ENCODE data around the gene RTL1.
A peak's percentile ranks its signal among the peaks of the same experiment; 100 is the strongest.

RTL1 gene

GRCh38 chr14:100850841-100851585 is 52.5 kb downstream of the RTL1 start:
- DNase-seq (ENCODE audit: low read depth): peak; percentile 58

GRCh38 chr14:100849115-100849781 is 54.3 kb downstream of the RTL1 start:
- DNase-seq (ENCODE audit: low read depth): peak; percentile 61

- DNase-seq (ENCODE audit: low read depth): no peak
These were observed 57.1 kb downstream of the RTL1 start for GRCh38 chr14:100846309-100846859.

- no peak for DNase-seq (ENCODE audit: low read depth)
These were observed 58.2 kb downstream of the RTL1 start for GRCh38 chr14:100845341-100845740.

GRCh38 chr14:100844846-100845245 is 58.7 kb downstream of the RTL1 start:
- no peak for DNase-seq (ENCODE audit: low read depth)

- no peak for DNase-seq (ENCODE audit: low read depth)
These were observed 59.1 kb downstream of the RTL1 start for GRCh38 chr14:100844421-100844820.

- no peak for DNase-seq (ENCODE audit: low read depth)
These were observed 59.5 kb downstream of the RTL1 start for GRCh38 chr14:100844082-100844408.

GRCh38 chr14:100842799-100843198 is 60.7 kb downstream of the RTL1 start:
- DNase-seq (ENCODE audit: low read depth): peak; percentile 70

GRCh38 chr14:100841761-100842403 is 61.6 kb downstream of the RTL1 start:
- no peak for DNase-seq (ENCODE audit: low read depth)

GRCh38 chr14:100841066-100841760 is 62.3 kb downstream of the RTL1 start:
- no peak for DNase-seq (ENCODE audit: low read depth)

- no peak for DNase-seq (ENCODE audit: low read depth)
These were observed 63.0 kb downstream of the RTL1 start for GRCh38 chr14:100840286-100841065.

- DNase-seq (ENCODE audit: low read depth): no peak
These were observed 63.8 kb downstream of the RTL1 start for GRCh38 chr14:100839681-100840111.

- no peak for DNase-seq (ENCODE audit: low read depth)
These were observed 64.3 kb downstream of the RTL1 start for GRCh38 chr14:100839315-100839585.

- DNase-seq (ENCODE audit: low read depth): no peak
These were observed 64.8 kb downstream of the RTL1 start for GRCh38 chr14:100838493-100839314.

GRCh38 chr14:100837805-100838350 is 65.6 kb downstream of the RTL1 start:
- no peak for DNase-seq (ENCODE audit: low read depth)

GRCh38 chr14:100836941-100837804 is 66.3 kb downstream of the RTL1 start:
- DNase-seq (ENCODE audit: low read depth): no peak

GRCh38 chr14:100836311-100836805 is 67.2 kb downstream of the RTL1 start:
- DNase-seq (ENCODE audit: low read depth): no peak

GRCh38 chr14:100835548-100836310 is 67.8 kb downstream of the RTL1 start:
- DNase-seq (ENCODE audit: low read depth): no peak
